NCI-H128 (cell line): ENCODE results near the gene BAZ1A.
A peak's percentile ranks its signal among the peaks of the same experiment; 100 is the strongest.

Experiments
- DNase-seq: peaks from one replicate; lab custom pipeline; 2025; ENCODE audit not compliant: unreplicated experiment; lab: John Stamatoyannopoulos, UW

Gene BAZ1A

DNA sequence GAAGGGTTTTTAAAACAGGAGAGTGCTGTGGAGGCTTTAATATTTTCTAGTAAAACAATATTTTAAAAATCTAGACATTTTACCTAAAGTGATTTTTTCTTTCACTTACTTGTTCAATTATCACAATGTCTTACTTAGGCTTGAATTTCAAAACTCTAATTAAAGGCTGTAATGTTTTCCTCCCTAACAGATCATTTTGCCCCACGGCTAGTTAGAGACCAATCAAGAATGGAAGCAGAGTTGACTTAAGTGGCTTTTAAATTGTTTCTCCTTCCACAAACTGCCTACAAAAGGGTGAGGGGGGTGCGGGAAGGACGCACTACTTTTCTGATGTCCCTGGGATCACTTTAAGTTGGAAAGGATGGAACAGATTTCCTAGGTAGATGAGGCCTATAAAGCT is 151.3 kb downstream of the BAZ1A start:
- DNase-seq = no peak

DNA sequence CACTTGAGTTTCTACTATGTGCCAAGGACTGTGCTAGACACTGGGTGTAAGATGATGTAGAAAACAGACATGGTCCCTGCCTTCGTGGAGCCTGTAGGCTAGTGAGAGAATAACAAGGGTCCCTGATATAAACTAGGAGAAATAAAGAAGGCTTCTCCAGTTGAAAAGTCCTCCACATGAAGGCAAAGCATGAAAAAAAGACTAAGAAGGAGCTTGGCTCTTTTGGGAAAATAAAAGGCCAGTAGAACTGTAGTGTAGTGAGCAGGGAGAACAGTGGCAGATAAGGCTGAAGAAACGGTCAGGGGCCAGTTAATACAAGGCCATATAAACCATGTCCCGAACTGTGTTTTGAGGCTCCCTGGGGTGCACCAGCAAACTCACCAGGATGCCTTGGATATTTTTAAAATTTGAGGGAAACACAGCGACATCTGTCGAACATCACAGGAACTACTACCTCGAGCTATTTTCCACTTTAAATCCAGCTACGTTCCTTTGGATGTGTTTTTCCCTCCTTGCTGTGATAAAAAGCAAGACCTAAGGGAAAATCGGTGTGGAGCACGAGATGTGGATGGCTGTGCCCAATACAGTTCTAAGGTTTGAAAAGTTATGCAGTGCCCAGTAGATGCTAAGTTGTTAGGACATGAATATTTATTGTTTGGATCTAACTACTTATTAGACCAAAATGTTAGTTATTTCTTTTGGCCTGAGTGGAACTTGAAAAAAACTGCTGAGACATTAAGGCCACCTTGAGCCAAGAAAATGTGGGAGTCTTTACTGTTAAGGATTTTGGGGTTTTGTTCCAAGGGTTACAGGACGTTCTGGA is 152.2 kb downstream of the BAZ1A start:
- no peak for DNase-seq

DNA sequence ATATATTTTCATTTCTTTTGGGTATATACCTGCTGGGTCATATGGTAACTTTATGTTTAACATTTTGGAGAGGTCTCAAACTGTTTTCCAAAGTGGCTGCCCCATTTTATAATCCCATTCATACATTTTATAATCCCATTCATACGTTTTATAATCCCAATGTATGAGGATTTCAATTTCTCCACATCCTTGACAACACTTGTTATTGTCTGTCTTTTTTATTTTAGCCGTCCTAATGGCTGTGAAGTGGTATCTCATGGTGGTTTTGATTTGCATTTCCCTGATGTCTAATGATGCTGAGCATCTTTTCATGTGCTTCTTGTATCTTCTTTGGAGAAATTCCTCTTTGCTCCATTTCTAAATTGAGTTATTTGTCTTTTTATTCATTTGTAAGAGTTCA is 154.0 kb downstream of the BAZ1A start:
- no peak for DNase-seq

DNA sequence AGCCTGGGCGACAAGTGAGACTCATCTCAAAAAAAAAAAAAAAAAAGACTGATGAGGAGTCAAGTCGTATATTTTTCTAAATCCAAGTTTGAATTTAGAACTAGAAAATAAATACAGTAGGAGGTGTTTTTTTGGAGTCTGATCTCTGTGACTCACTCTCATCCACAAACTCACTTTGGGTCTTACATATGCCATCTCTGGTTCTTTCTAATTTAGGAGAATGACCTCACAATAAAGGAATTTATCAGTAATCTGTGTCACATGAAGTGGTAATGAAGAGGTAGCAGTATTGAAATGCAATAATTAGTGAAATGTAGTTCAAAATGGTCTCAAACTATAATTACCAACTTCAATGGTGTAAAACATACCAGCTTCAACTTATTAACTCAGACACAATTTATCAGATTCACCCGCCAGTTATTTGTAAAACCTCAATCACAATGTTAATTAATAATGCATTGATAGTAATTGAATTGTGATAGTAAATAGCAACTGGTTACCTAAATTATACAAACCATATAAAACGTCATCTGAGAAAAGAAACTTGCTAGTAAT is 156.3 kb downstream of the BAZ1A start:
- no peak for DNase-seq

DNA sequence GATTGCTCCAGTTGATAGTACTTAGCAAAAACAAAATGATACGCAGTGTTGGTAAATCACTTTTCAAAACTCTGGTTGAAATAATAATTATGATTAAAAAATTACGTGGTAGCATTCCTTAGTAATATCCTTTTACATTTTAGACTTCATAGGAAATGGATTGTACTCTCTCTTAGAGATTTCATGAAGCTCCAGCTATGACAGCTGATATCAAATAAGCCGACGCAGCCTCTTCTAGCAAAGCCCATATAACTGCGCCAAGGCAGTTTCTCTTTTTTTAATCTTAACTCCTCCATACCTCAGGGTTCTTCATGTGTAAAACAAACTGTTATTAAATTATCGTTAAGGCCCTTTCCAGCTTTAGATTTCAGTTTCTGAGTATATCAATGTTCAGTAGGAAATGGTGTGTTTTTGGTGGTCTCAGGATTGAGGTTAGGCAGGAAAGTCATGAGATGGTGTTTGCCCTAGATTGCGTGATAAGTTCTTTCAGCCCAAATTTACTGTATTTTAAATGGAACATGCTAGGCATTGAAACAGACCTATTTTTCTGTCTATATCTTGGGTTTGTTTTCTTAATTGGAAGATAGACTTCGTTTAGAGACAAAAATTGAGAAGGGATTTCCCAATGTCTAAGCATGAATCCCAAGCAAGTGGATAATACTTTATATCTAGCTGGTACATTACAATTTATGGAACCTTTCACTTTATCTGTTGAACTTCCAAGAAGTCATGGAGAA is 159.9 kb downstream of the BAZ1A start:
- no peak for DNase-seq

DNA sequence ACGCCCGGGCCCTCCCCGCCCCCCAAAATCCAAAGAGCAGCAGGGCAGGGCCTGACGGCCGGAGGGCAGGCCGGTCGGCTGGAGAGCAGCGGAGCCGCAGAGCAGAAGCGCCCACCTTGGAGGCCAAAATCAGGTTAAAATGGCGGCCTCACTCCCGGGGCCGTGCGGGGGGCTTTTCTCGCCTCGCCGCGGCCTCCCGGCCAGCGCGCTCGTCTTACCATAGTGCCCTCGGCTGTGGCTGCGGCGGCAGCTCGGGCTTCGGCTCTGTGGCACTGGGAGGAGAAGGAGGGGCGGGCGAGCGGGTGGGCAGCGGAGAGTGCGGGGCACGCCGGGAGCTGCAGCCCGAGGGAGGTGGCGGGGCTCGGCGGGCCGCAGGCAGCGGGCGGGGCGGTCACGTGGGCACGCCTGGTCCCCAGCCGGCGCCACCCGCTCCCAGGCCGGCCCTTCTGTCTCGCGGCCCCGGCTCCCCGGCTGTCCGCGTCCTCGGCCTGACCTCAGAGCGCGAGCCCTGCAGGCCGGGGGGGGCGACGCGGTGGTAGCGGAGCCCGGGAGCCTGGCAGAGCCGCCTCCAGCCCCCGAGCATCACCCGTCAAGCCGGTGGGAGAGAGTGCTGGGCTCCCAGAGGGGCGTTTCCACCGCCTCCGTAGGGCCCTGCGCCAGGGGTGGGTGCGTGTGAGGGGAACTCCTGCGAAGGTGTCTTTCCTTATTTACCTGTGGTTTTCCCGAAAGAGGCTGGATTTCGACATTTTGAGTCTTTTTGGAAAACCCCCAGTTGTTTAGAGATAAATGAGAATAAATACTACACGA is 160.6 kb downstream of the BAZ1A start, which contains the start of gene CFL2:
Gene CFL2, minus strand, starts transcription at position 274 of the 807 bp plus-strand sequence. Its CDS starts 53 bp downstream, at position 221.
- DNase-seq = peak; percentile 52

DNA sequence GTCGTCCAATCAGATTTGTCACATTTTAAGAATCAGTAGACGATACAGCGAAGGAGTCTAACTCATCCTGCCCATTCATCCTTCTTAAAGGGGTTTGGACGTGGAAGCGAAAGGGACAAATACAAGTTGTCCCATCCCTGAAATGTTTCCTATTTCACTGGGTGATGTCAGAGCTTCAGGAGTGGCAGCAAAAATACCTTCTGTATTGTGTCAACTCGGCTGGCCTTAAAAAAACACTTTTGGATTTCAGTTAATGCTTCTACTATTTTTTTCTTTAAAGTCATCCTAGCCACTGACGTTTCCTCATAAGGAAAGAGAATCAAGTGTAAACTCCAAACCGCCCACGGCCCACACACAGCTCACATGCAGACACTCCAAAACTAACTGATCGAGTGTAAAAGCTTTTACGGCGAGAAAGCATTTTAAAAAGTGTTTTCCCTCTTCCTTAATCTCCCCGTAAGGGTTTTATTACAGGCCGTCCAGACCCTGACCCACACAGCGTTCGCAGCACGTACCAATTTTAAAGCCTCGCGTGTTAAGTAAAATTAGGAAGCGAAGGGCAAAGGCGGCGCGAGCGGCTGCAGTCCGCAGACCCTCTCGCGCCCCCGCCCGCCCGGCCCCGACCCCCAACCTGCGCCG is 161.4 kb downstream of the BAZ1A start:
- DNase-seq = no peak

DNA sequence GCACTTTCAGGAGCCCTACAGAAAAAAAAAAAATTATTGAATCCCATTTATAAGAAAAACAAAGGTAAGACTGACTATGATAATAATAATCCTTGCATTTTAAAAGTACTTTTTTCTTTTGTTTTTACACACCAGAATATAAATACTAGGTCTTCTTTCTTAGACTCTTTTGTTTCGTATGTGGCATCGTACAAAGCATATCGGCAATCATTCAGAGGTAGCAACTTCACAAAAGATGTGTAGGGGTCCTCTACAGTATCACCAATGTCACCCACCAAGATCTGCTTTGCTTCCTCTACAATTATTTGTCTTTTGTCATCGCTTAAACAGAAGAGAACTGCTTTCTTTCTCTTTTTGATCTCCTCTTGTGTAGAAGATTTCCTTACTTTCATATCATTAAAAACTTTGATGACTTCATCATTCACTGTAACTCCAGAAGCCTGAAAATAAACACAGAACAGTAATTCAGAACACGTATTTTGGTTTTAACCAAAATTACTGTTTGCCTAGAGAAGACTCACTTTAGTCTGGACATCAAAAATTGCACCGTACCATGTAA is 162.0 kb downstream of the BAZ1A start:
- no peak for DNase-seq

DNA sequence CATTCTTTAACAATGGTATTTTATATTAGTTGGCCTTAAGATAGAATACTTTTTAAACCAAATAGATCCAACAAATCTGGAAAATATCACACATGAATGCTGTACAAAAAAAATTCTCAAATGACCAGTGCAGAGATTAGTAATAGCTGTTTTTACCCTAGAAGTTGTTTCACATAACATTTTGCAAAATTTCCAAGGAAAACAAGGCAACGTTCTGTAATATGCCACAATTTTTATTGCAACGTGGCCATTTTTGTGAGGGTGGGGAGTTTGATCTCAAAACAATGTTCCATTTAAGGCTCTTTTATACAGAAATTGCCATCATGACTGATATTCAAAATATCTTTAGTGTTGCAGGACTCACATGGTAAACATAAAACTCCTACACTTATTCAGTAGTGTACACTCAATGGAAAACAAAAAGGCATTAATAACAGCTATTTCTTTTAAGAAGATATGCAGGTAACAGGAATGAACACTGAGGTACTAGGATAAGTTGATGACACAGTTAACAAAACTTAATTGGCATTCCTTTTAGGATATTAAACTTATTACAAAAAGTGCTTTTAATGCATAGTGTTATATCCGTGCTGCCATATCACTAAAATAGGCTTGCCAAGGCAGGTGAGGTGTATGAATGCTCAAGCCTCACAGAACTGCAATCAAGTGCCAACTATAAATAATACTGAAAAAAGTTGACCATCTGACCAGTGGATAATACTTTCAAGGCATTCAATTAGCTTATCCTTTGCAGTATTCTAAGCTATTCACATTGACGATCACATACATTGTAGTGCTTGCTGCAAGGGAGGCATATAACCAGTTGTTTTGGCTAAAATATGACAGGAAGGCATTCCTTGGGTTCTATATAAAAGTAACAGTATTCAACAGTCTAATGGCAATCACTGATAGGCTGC is 163.1 kb downstream of the BAZ1A start:
- DNase-seq = no peak

DNA sequence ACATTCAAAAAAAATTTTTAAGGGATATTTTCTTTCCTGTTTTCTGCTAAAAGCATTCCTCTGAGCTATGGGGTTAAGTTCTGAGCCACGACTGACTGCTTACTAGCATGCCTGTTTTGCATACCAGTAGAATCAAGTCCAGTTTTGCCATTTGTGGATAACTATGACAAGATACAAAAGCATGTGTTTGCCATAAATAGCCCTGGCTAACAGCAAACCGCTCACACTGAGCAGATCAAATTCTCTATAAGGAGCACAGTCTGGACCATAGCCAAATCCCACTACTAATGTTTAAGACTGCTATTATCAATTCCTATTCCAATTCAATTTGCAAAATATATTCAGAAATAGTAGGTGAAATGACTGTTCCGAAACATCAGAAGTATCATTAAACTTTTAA is 164.0 kb downstream of the BAZ1A start:
- DNase-seq = no peak

DNA sequence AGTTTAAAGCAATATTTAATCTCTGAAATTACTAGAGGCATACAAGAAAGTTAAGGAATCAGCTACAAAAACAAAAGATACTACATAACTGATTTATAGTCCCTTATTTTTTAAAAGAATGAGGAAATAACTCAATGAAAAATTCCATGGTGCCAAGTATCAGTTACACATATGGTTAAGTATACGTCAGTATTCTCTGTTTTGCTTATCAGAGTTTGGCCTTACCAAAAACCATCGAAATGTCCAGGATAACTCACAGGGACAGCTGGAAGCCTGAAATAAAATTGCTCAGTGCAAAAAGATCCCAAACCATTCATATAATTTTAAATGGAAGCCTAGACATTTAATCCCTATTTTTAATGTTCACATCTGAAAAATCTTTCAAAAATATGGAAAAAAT is 164.4 kb downstream of the BAZ1A start:
- DNase-seq = no peak

DNA sequence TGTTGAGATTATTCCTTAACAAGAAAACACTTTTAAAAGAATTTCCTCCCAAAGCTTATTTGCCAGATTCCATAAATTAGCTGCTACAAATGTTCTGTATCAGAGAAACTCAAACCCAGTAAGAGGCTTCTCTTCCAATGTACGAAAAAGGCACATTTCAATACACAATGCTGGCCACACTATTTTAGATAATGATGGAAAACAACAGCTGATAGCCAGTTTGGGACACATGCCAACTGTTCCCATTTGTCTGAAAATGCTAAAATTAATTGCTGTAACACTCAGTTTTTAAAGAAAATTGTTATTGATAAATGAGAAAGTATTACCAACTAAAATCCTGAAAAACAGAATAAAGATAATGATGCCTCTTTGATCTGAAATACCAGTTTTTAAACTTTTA is 165.2 kb downstream of the BAZ1A start:
- no peak for DNase-seq

DNA sequence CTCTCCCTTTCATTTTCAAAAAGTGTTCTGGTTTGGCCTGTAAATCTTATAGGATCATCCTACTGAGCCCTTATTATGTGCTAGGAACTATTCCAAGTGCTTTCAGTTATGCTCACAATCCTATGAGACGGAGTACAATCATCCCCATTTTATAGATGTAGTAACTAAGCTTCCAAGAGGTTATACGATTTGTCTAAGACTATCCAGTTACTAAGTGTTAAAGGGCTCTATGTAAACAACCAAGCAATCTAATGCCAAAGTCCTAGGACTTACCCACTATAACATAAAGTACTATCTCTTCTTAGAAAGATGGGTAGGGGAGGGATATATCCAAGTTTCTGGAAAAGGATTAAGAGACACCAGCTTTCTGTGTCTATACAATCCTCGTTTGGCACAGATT is 167.4 kb downstream of the BAZ1A start:
- no peak for DNase-seq
